Measurements from ENCODE around the gene IL31. TPM values are rescaled to one million over a fixed set of nuclear protein-coding genes. Genes with fewer than 3 reads are reported as not detected.
A peak's percentile ranks its signal among the peaks of the same experiment; 100 is the strongest.

Gene IL31
- total RNA-seq, 1 donor from 2014 or later = not detected

DNA sequence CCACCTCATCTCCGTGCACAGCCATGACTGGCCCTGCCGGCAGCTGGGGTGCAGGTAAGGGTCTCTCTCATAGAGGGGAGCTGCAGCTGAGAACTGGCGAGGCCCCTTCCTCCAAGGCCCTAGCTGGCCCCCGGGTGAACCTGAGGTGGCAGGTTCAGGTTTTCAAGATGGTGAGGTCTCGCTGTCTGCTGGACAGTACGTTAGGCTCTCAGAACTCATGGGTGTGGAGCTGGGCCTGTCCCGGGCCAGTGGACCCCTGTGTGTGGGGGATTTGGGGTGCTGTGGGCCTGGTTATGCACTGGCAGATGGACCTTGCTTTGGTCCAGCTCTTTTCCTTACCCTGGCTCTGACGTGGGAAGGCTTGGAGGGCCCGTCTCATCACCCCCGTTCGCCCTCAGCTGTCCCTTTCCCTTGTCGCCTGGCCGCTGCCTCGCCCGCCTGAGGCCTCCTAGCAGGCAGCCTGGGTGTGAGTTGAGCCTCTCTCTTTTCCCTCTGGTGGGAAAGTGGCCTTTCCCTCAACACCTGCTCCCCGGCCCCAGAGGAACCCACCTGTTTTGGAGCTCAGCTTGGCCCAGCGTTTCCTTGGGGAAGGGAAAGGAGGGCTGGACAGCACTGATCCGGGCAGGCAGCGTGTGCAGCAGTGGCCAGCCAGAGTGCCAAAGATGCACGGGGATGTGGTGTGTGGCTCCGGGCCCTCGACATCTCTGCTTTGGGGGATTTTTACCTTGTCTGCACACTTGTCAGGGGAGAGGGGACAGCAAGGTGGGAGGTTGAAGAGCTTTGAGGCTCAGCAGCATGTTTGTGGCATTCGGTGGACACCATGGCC is 28.3 kb downstream of the IL31 start:
- Histone ChIP-seq H3K9ac (ENCODE audit: low read depth in 1 of 3, low read length in 3 of 3) (no peak overlapping the region), H3K4me3 (ENCODE audit: low read length in 3 of 3) (no peak overlapping the region), H3K36me3 (ENCODE audit: control insufficient read depth in 3 of 3, insufficient read depth in 3 of 3, low read length in 3 of 3) (peaks cover 29 to 40% (median 33%) of the 10 kb centered on the region in 3 donors), H3K27ac (ENCODE audit: low read depth, low read length) (no peak overlapping the region), H3K27me3 (ENCODE audit: control insufficient read depth in 3 of 3, insufficient read depth in 3 of 3, low read length in 3 of 3) (no peaks in the 10 kb centered on the region), H3K9me3 (ENCODE audit: control insufficient read depth in 3 of 3, low read length in 3 of 3) (no peaks in the 10 kb centered on the region), H3K4me1 (ENCODE audit: control insufficient read depth in 3 of 3, insufficient read depth in 3 of 3, low read length in 3 of 3) (peaks cover 25 to 30% (median 29%) of the 10 kb centered on the region in 3 donors)

DNA sequence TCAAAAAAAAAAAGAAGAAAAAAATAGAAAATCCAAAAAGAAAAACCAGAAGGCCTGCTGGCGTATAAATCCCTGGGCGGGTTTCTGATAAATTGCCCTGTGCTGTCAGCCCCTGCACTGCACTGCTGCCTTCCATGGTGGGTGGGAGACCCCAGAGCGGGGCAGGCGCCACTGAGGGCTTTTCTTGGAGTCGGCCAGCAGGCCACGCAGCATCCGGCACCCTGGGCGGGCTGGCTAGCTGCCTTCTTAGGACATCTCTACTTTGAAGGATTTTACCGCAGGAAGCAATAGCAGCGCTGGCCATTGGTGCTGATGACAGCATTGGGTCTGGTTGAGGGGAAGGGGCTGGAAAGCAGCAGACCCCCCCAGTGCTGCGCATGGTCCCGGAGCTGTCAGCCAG is 29.1 kb downstream of the IL31 start:
- peaks cover 29 to 34% (median 34%) of the 10 kb centered on the region in 3 donors for H3K4me1 ChIP-seq (ENCODE audit: control insufficient read depth in 3 of 3, insufficient read depth in 3 of 3, low read length in 3 of 3)
- peaks cover 34 to 47% (median 39%) of the 10 kb centered on the region in 3 donors for H3K36me3 ChIP-seq (ENCODE audit: control insufficient read depth in 3 of 3, insufficient read depth in 3 of 3, low read length in 3 of 3)
- H3K9ac ChIP-seq (ENCODE audit: low read depth in 1 of 3, low read length in 3 of 3) = no peak overlapping the region
- H3K27me3 ChIP-seq (ENCODE audit: control insufficient read depth in 3 of 3, insufficient read depth in 3 of 3, low read length in 3 of 3) = no peaks in the 10 kb centered on the region
- H3K4me3 ChIP-seq (ENCODE audit: low read length in 3 of 3) = no peak overlapping the region
- no peak overlapping the region for H3K27ac ChIP-seq (ENCODE audit: low read depth, low read length)
- H3K9me3 ChIP-seq (ENCODE audit: control insufficient read depth in 3 of 3, low read length in 3 of 3) = no peaks in the 10 kb centered on the region

DNA sequence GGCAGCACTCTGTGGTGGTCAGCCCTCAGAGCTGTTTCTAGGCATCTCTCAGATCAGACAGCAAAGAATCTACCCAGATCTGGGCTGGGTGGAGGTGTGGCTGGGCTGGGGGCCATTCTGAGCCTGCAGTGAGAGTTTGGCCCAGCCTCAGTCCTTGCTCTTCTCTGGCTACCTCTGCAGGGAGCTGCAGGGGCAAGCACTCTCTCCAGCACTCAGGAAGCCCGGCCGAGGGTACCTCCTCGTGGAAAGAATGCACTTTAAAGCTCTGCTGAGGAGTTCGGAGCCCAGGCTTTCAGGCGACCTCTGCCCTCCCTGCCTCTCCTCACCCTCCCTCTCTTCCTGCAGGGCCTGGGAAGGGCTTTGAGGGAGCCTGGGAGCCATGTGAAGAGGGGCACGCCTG is 31.2 kb downstream of the IL31 start:
- Histone ChIP-seq H3K9me3 (ENCODE audit: control insufficient read depth in 3 of 3, low read length in 3 of 3) (no peaks in the 10 kb centered on the region), H3K4me3 (ENCODE audit: low read length in 3 of 3) (peak overlapping the region in 1 of 3 donors; percentile 29), H3K27ac (ENCODE audit: low read depth, low read length) (peak overlapping the region; percentile 65), H3K36me3 (ENCODE audit: control insufficient read depth in 3 of 3, insufficient read depth in 3 of 3, low read length in 3 of 3) (peaks cover 53 to 66% (median 54%) of the 10 kb centered on the region in 3 donors), H3K4me1 (ENCODE audit: control insufficient read depth in 3 of 3, insufficient read depth in 3 of 3, low read length in 3 of 3) (peaks cover 31 to 40% (median 34%) of the 10 kb centered on the region in 3 donors), H3K27me3 (ENCODE audit: control insufficient read depth in 3 of 3, insufficient read depth in 3 of 3, low read length in 3 of 3) (no peaks in the 10 kb centered on the region), H3K9ac (ENCODE audit: low read depth in 1 of 3, low read length in 3 of 3) (peak overlapping the region in 2 of 3 donors; percentile 65 to 68)

DNA sequence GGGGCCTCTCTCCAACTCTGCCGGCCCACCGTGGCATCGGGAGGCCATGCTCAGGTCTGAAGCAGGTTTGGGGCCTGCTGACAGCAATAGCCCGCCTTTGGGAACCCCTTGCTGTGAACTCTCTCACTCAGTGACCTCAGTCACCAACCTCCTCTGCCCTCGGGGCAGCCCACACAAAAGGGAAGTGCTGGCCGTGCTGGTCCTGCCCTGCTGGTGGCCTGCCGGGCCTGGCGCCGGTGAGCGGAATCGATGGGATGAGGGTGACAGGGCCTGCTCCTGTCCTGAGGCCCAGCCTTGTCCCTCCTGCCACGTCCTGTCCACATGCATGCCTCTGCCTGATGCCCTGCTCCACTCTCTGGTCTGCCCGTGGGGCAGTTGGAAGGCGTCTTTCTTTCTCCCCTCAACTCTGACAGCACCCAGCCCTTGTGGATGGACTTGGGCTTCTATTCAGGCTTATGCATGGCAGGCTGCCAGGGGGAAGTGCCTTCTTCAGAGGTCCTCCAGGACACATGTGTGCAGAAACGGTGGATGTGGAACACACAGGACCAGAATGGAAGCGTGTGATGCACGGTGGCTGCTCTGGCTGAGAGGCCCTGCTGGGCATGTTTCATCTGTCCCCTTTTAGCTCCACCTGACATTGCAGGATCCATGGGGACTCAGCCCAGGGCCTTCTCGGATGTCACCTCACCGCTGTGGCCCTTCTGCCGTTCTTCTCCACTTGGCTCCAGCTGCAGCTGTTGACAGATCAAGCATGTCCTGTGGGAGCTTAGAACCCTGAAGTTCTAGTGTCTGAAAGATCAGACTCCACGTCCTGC is 31.9 kb downstream of the IL31 start:
- peak overlapping the region in 1 of 3 donors; percentile 29 for H3K4me3 ChIP-seq (ENCODE audit: low read length in 3 of 3)
- peaks cover 60 to 73% (median 60%) of the 10 kb centered on the region in 3 donors for H3K36me3 ChIP-seq (ENCODE audit: control insufficient read depth in 3 of 3, insufficient read depth in 3 of 3, low read length in 3 of 3)
- H3K9me3 ChIP-seq (ENCODE audit: control insufficient read depth in 3 of 3, low read length in 3 of 3) = no peaks in the 10 kb centered on the region
- peak overlapping the region in 1 of 3 donors; percentile 74 for H3K9ac ChIP-seq (ENCODE audit: low read depth in 1 of 3, low read length in 3 of 3)
- H3K27ac ChIP-seq (ENCODE audit: low read depth, low read length) = peak overlapping the region; percentile 65
- H3K27me3 ChIP-seq (ENCODE audit: control insufficient read depth in 3 of 3, insufficient read depth in 3 of 3, low read length in 3 of 3) = no peaks in the 10 kb centered on the region
- peaks cover 34 to 40% (median 35%) of the 10 kb centered on the region in 3 donors for H3K4me1 ChIP-seq (ENCODE audit: control insufficient read depth in 3 of 3, insufficient read depth in 3 of 3, low read length in 3 of 3)

DNA sequence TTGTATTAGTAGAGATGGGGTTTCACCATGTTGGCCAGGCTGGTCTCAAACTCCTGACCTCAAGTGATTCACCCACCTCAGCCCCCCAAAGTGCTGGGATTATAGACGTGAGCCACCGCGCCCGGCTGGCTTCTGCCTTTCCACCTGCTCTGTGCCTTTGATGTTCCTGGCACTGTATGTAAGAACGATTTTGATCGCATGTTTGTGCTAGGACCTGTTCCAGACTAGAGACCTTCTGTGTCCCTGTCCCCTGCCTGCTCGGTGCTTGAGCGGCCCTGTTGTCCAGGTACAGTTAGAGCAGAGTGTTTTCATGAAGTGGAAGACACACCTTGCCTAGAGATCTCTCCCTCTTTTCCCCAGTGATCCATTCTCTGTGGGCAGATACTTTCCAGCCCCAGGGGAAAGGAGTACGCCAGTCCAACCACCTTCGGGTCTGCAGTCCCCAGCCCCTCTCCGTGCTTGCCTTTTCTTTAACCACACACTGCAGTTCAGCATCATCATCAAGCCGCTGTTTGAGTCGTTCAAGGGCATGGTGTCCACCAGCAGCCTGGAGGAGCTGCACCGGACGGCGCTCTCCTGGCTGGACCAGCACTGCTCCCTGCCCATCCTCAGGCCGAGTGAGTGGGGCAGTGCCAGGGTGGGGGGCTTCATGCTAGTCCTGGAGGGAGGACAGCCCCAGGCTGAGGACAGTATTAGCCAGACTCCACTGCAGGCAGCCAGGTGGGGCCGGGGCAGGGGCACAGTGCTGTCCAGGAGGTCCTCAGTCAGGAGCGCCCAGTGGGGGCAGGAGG is 33.4 kb downstream of the IL31 start:
- H3K36me3 ChIP-seq (ENCODE audit: control insufficient read depth in 3 of 3, insufficient read depth in 3 of 3, low read length in 3 of 3) = peaks cover 65 to 78% (median 66%) of the 10 kb centered on the region in 3 donors

DNA sequence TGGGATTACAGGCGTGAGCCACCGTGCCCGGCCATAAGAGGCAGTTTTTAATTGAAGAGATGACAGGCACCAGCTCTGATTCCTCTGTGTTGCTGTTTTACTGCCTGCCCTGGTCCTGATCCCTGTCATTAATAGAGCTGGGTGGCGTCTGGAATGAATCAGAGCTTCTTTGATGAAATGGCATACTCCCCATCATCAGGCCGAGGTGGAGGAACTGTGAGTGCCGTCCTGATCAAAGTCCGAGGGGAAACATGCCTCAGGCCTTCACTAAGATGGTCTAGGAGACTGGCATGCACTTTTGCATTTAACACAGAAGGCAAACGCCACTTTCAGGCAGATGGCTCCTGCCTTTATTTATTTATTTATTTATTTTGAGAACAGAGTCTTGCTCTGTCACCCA is 34.1 kb downstream of the IL31 start:
- Histone ChIP-seq H3K36me3 (ENCODE audit: control insufficient read depth in 3 of 3, insufficient read depth in 3 of 3, low read length in 3 of 3) (peaks cover 73 to 79% (median 73%) of the 10 kb centered on the region in 3 donors), H3K9ac (ENCODE audit: low read depth in 1 of 3, low read length in 3 of 3) (no peak overlapping the region), H3K27me3 (ENCODE audit: control insufficient read depth in 3 of 3, insufficient read depth in 3 of 3, low read length in 3 of 3) (no peaks in the 10 kb centered on the region), H3K4me1 (ENCODE audit: control insufficient read depth in 3 of 3, insufficient read depth in 3 of 3, low read length in 3 of 3) (peaks cover 34 to 40% (median 35%) of the 10 kb centered on the region in 3 donors), H3K9me3 (ENCODE audit: control insufficient read depth in 3 of 3, low read length in 3 of 3) (no peaks in the 10 kb centered on the region), H3K27ac (ENCODE audit: low read depth, low read length) (no peak overlapping the region), H3K4me3 (ENCODE audit: low read length in 3 of 3) (no peak overlapping the region)

More for the DNA sequence above, 33.4 kb downstream of the IL31 start:
- Histone ChIP-seq H3K27me3 (ENCODE audit: control insufficient read depth in 3 of 3, insufficient read depth in 3 of 3, low read length in 3 of 3) (no peaks in the 10 kb centered on the region), H3K27ac (ENCODE audit: low read depth, low read length) (no peak overlapping the region), H3K9me3 (ENCODE audit: control insufficient read depth in 3 of 3, low read length in 3 of 3) (no peaks in the 10 kb centered on the region), H3K4me3 (ENCODE audit: low read length in 3 of 3) (no peak overlapping the region), H3K4me1 (ENCODE audit: control insufficient read depth in 3 of 3, insufficient read depth in 3 of 3, low read length in 3 of 3) (peaks cover 34 to 40% (median 35%) of the 10 kb centered on the region in 3 donors), H3K9ac (ENCODE audit: low read depth in 1 of 3, low read length in 3 of 3) (peak overlapping the region in 1 of 3 donors; percentile 74)

DNA sequence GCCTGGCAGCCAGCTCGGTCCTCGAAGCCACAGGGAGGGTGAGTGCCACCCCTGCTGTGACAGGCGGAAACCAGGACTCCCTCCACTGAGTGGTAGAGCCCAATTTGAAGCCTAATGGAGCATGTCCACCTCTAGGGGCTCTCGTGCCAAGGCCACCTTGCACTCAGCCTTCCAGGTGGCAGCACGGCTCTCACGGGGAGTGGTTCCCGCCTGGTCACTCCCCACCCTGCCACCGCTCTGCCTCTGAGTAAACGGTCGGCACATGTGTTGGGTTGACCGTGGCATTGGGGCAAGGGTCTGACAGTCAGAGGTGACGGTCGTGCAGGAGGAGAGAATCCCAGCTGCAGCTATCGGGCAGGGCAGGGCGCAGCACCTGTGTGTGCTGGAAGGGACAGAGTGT is 34.8 kb downstream of the IL31 start:
- Histone ChIP-seq H3K27me3 (ENCODE audit: control insufficient read depth in 3 of 3, insufficient read depth in 3 of 3, low read length in 3 of 3) (no peaks in the 10 kb centered on the region), H3K9ac (ENCODE audit: low read depth in 1 of 3, low read length in 3 of 3) (no peak overlapping the region), H3K9me3 (ENCODE audit: control insufficient read depth in 3 of 3, low read length in 3 of 3) (no peaks in the 10 kb centered on the region), H3K4me1 (ENCODE audit: control insufficient read depth in 3 of 3, insufficient read depth in 3 of 3, low read length in 3 of 3) (peaks cover 34 to 40% (median 35%) of the 10 kb centered on the region in 3 donors), H3K36me3 (ENCODE audit: control insufficient read depth in 3 of 3, insufficient read depth in 3 of 3, low read length in 3 of 3) (peaks cover 75 to 82% (median 75%) of the 10 kb centered on the region in 3 donors), H3K4me3 (ENCODE audit: low read length in 3 of 3) (no peak overlapping the region), H3K27ac (ENCODE audit: low read depth, low read length) (no peak overlapping the region)

DNA sequence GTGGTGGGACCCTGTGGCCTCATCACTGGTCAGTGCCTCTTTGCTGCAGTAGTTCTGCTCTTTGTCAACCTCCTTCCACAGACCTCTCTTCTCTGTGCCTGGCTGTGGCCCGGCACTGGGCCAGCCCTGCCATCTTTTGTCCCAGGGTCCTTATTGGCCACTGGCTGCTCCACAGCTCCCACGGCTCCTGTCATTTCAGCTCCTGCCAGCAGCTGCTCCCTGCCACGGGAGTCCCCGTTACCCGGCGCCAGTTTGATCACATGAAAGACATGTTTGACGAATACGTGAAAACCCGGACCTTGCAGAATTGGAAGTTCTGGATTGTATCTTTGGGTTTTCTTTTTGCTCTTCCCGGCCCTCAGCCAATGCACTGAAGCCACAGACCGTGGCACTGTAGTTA is 35.4 kb downstream of the IL31 start:
- peak overlapping the region in 1 of 3 donors; percentile 25 for H3K9ac ChIP-seq (ENCODE audit: low read depth in 1 of 3, low read length in 3 of 3)

DNA sequence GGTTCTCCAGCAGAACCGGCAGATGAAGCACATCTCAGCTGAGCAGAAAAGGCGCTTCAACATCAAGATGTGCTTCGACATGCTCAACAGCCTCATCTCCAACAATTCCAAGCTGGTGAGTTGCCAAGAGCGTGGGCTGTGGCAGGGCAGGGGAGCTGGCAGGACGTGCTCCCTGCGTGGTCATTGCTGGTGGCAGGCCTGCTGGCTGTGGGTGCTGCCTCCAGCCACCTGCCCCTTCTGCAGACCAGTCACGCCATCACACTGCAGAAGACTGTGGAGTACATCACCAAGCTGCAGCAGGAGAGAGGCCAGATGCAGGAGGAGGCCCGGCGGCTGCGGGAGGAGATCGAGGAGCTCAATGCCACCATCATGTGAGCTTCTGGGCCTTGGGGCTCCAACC is 35.8 kb downstream of the IL31 start:
- no peaks in the 10 kb centered on the region for H3K9me3 ChIP-seq (ENCODE audit: control insufficient read depth in 3 of 3, low read length in 3 of 3)
- no peaks in the 10 kb centered on the region for H3K27me3 ChIP-seq (ENCODE audit: control insufficient read depth in 3 of 3, insufficient read depth in 3 of 3, low read length in 3 of 3)
- H3K9ac ChIP-seq (ENCODE audit: low read depth in 1 of 3, low read length in 3 of 3) = peak overlapping the region in 1 of 3 donors; percentile 25
- H3K4me3 ChIP-seq (ENCODE audit: low read length in 3 of 3) = no peak overlapping the region
- H3K4me1 ChIP-seq (ENCODE audit: control insufficient read depth in 3 of 3, insufficient read depth in 3 of 3, low read length in 3 of 3) = peaks cover 28 to 35% (median 32%) of the 10 kb centered on the region in 3 donors
- H3K27ac ChIP-seq (ENCODE audit: low read depth, low read length) = no peak overlapping the region
- H3K36me3 ChIP-seq (ENCODE audit: control insufficient read depth in 3 of 3, insufficient read depth in 3 of 3, low read length in 3 of 3) = peaks cover 73 to 80% (median 74%) of the 10 kb centered on the region in 3 donors

More for the DNA sequence above, 35.4 kb downstream of the IL31 start:
- H3K4me1 ChIP-seq (ENCODE audit: control insufficient read depth in 3 of 3, insufficient read depth in 3 of 3, low read length in 3 of 3) = peaks cover 31 to 38% (median 35%) of the 10 kb centered on the region in 3 donors
- no peak overlapping the region for H3K27ac ChIP-seq (ENCODE audit: low read depth, low read length)
- no peaks in the 10 kb centered on the region for H3K27me3 ChIP-seq (ENCODE audit: control insufficient read depth in 3 of 3, insufficient read depth in 3 of 3, low read length in 3 of 3)
- no peak overlapping the region for H3K4me3 ChIP-seq (ENCODE audit: low read length in 3 of 3)
- H3K36me3 ChIP-seq (ENCODE audit: control insufficient read depth in 3 of 3, insufficient read depth in 3 of 3, low read length in 3 of 3) = peaks cover 74 to 81% (median 76%) of the 10 kb centered on the region in 3 donors
- no peaks in the 10 kb centered on the region for H3K9me3 ChIP-seq (ENCODE audit: control insufficient read depth in 3 of 3, low read length in 3 of 3)

Data from skeletal muscle tissue (tissue), 4 donors.